Measurements from ENCODE around the gene PTK7. TPM values are rescaled to one million over a fixed set of nuclear protein-coding genes. Genes with fewer than 3 reads are reported as not detected.

Gene PTK7
- total RNA-seq, 1 donor from 2014 or later: 155 TPM

DNA sequence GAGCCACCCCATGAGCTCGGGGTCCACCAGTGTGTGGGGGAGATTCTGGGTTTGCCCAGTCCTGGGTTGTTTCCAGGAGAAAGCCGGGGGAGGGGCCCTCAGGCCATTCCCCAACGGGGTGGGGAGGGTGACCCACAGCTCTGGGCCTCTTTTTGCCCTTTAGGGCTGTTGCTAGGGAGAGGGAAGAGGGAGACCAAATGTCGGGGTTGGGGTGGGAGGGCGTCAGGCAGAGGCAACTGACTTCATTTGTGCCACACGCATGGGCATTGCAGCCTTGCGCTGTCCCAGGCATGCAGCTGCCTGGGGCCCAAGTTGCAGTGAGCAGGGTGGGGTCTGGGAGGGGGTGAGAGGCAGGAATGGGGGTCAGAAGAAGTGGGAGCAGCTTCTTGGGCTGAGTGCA is 103.9 kb downstream of the PTK7 start:
- TF ChIP-seq, protein P1, sequence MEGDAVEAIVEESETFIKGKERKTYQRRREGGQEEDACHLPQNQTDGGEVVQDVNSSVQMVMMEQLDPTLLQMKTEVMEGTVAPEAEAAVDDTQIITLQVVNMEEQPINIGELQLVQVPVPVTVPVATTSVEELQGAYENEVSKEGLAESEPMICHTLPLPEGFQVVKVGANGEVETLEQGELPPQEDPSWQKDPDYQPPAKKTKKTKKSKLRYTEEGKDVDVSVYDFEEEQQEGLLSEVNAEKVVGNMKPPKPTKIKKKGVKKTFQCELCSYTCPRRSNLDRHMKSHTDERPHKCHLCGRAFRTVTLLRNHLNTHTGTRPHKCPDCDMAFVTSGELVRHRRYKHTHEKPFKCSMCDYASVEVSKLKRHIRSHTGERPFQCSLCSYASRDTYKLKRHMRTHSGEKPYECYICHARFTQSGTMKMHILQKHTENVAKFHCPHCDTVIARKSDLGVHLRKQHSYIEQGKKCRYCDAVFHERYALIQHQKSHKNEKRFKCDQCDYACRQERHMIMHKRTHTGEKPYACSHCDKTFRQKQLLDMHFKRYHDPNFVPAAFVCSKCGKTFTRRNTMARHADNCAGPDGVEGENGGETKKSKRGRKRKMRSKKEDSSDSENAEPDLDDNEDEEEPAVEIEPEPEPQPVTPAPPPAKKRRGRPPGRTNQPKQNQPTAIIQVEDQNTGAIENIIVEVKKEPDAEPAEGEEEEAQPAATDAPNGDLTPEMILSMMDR (conservative IDR thresholded peaks at IDR 0.05): no peak
- Mint-ChIP-seq H3K9me3 (no peaks in the 10 kb centered on the region), H3K27ac (no peak overlapping the region), H3K36me3 (peaks cover 10% of the 10 kb centered on the region), H3K4me1 (ENCODE audit: unreplicated experiment) (peaks cover 23% of the 10 kb centered on the region), H3K27me3 (no peaks in the 10 kb centered on the region), H3K4me3 (no peak overlapping the region)
- no peak for DNase-seq (ENCODE audit: extremely low spot score, unreplicated experiment)

DNA sequence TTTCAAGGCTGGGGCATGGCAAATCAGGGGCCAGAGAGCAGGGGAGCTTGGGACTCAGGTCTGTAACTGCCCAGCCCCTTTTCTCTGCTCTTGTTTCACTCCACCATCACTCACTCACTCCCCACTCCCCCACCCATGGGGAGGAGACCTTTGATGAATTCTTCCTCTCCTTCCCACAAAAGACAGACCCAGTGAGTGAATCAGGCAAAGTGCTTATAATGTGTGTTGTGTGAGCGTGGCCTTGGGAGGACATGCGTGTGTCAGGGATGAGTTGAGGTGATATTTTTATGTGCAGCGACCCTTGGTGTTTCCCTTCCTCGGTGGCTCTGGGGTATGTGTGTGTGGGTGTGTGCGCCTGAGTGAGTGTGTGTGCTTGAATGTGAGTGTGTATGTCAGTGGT is 104.9 kb downstream of the PTK7 start:
- peaks cover 14% of the 10 kb centered on the region for H3K36me3 Mint-ChIP-seq
- H3K4me3 Mint-ChIP-seq: peak overlapping the region; percentile 94
- no peaks in the 10 kb centered on the region for H3K27me3 Mint-ChIP-seq
- peaks cover 22% of the 10 kb centered on the region for H3K4me1 Mint-ChIP-seq (ENCODE audit: unreplicated experiment)
- TF ChIP-seq, protein P1 (conservative IDR thresholded peaks at IDR 0.05): no peak
- no peaks in the 10 kb centered on the region for H3K9me3 Mint-ChIP-seq
- DNase-seq (ENCODE audit: extremely low spot score, unreplicated experiment): no peak
- H3K27ac Mint-ChIP-seq: peak overlapping the region; percentile 86

DNA sequence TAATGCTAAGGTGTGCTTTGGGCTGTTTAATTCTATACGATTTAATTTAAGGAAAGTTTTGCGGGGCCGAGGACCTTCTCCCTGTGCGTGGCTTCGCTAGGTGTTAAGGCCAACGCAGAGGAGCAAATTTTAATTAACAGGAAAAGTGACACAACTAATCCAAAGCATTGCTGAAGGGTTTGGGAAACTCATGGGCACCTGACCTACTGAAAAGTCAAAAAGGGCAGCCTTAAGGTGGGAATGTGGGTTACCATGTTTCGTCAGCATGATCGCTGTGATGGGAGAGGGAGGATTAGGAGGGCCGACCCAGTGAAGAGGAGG is 105.5 kb downstream of the PTK7 start:
- DNase-seq (ENCODE audit: extremely low spot score, unreplicated experiment): no peak
- H3K4me3 Mint-ChIP-seq: peak overlapping the region; percentile 94
- peaks cover 18% of the 10 kb centered on the region for H3K36me3 Mint-ChIP-seq
- no peaks in the 10 kb centered on the region for H3K9me3 Mint-ChIP-seq
- peaks cover 22% of the 10 kb centered on the region for H3K4me1 Mint-ChIP-seq (ENCODE audit: unreplicated experiment)
- no peaks in the 10 kb centered on the region for H3K27me3 Mint-ChIP-seq
- TF ChIP-seq, protein P1 (conservative IDR thresholded peaks at IDR 0.05): no peak
- H3K27ac Mint-ChIP-seq: peak overlapping the region; percentile 86

DNA sequence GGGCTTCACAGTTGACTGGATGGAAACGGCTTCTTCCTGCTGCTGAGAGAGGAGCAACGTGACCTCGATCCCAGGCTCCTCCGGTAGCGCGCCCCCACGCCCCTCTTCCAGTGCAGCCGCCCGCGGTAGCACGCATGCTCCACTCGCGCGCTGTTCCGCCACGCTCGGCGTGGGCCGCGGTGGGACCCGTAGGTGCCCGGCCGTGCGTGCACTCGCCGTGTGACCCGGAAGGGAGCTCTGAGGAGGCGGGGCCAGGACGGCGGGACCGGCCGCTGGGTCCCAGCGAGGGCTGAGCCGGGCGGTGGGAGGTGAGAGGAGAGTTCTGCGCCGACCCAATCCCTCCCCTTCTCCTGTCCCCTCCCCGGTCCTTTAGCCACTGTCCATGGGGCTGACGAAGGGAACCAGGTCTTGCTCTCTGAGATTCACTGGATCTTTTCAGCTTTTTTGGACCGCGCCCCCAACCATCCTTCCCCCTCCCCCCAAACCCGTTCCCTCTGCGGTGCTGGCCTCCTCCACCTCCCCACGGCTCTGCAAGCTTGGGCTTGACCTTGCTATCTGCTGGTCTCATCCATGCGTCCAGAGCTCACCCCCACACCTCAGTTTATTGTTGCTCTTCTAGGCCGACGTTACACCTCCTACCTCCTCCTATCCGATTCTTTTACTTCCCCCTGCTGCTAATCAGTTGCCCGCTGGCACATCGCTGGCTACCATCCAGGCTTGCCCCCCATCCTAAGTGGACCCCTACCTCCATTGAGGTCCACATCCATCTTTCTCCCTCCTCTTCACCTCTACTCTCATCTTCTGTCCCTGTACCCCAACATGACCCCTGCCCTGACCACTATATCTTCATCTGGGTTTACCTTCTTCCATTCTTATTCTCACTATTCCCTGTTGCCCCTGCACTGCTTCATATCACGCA is 106.1 kb downstream of the PTK7 start, which contains the start of gene CUL9:
Gene CUL9 (plus strand): TSS at position 255 of the 919 bp plus-strand sequence. CDS start 2,115 bp downstream, outside the sequence.
- Mint-ChIP-seq H3K27me3 (no peaks in the 10 kb centered on the region), H3K4me1 (ENCODE audit: unreplicated experiment) (peaks cover 22% of the 10 kb centered on the region)

DNA sequence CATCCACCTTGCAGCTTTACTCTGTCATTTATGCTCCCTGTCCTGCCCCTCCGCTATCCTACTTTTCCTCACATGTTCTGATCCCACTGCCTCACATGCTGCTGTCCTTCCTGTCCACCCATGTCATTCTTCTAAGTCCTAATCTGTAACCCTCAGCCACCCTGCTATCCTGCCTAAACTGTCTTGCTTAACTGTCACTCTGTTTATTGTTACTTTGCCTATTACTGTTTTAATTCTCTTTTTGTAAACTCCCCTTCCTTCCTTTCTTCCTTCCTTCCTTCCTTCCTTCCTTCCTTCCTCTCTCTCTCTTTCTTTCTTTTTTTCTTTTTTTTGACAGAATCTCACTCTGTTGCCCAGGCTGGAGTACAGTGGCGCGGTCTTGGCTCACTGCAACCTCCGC is 107.3 kb downstream of the PTK7 start:
- Mint-ChIP-seq H3K4me1 (ENCODE audit: unreplicated experiment) (peaks cover 22% of the 10 kb centered on the region), H3K27ac (peak overlapping the region; percentile 76), H3K36me3 (peaks cover 12% of the 10 kb centered on the region), H3K9me3 (no peaks in the 10 kb centered on the region), H3K27me3 (no peaks in the 10 kb centered on the region), H3K4me3 (peak overlapping the region; percentile 94)
- TF ChIP-seq, protein P1 (conservative IDR thresholded peaks at IDR 0.05): no peak
- DNase-seq (ENCODE audit: extremely low spot score, unreplicated experiment): no peak

More for the DNA sequence above, 106.1 kb downstream of the PTK7 start, which contains the start of gene CUL9:
- TF ChIP-seq, protein P1 (conservative IDR thresholded peaks at IDR 0.05): no peak
- Mint-ChIP-seq H3K36me3 (peaks cover 18% of the 10 kb centered on the region), H3K9me3 (no peaks in the 10 kb centered on the region), H3K27ac (peak within 1 kb of the TSS; percentile 86), H3K4me3 (peak within 1 kb of the TSS; percentile 94)
- peak; percentile 79 for DNase-seq (ENCODE audit: extremely low spot score, unreplicated experiment)
